MCF 10A (cell line): Measurements from ENCODE around the gene ATP1B3. TPM values are rescaled to one million over a fixed set of nuclear protein-coding genes. Genes with fewer than 3 reads are reported as not detected.
"Not testable (repeated sequence)": the region's sequence is repeated elsewhere in the genome, so short reads cannot be mapped to it uniquely, and the experiment has no call there.

Experiments
- BruUV-seq: library from RNA; stranded (reverse); fragments of 400-500 nt; replicated peaks from 2 replicates; lab custom pipeline; 2021; lab: Mats Ljungman, UMichigan
- CTCF ChIA-PET: fragments of 300-600 bp; sonication (Branson Sonifier 250); formaldehyde crosslinking; extraction: SDS; loops from one replicate; lab custom pipeline; 2021; ENCODE audit warnings: antibody characterized with exemption, inconsistent platforms; lab: Yijun Ruan, JAX
- POLR2A ChIA-PET: fragments of 300-600, 350-650 bp; sonication (Branson Sonifier 250); formaldehyde crosslinking; extraction: SDS; loops from one replicate; lab custom pipeline; 2020; ENCODE audit warnings: antibody characterized with exemption, inconsistent platforms; lab: Yijun Ruan, JAX
- DNase-seq: peaks from one replicate; pipeline ENCODE4 v3.0.0-alpha.2; 2018; ENCODE audit not compliant: unreplicated experiment
- H3K27ac Mint-ChIP-seq: one replicate; pipeline ENCODE4 v1.8.0; 2022; ENCODE audit warnings: mild to moderate bottlenecking, low read depth, mixed read lengths; ENCODE audit not compliant: unreplicated experiment
- H3K27me3 Mint-ChIP-seq: one replicate; pipeline ENCODE4 v1.8.0; 2022; ENCODE audit warnings: mixed read lengths; ENCODE audit not compliant: insufficient read depth, unreplicated experiment
- H3K36me3 Mint-ChIP-seq: one replicate; pipeline ENCODE4 v1.8.0; 2022; ENCODE audit warnings: mild to moderate bottlenecking, moderate library complexity, mixed read lengths; ENCODE audit not compliant: insufficient read depth, unreplicated experiment
- H3K4me1 Mint-ChIP-seq: one replicate; pipeline ENCODE4 v1.8.0; 2022; ENCODE audit warnings: mixed read lengths; ENCODE audit not compliant: insufficient read depth, unreplicated experiment
- H3K4me3 Mint-ChIP-seq: one replicate; pipeline ENCODE4 v1.8.0; 2022; ENCODE audit warnings: mild to moderate bottlenecking, moderate library complexity, mixed read lengths; ENCODE audit not compliant: unreplicated experiment
- H3K9me3 Mint-ChIP-seq: one replicate; pipeline ENCODE4 v1.8.0; 2022; ENCODE audit warnings: mixed read lengths; ENCODE audit not compliant: unreplicated experiment
- intact Hi-C: fragments of 100-400 bp; cut with micrococcal nuclease; formaldehyde crosslinking; loops from 2 replicates; pipeline ENCODE4 v1.14.1; 2022
- total RNA-seq: library from RNA; stranded (reverse); gene quantifications from 2 replicates; pipeline ENCODE4 v1.2.3, GENCODE V29; 2022
- TF ChIP-seq, protein P1 (sequence below): fragments of 200-600 bp; IDR thresholded peaks from one replicate; pipeline ENCODE4 v1.8.0; 2022; ENCODE audit warnings: antibody characterized with exemption, mild to moderate bottlenecking; ENCODE audit not compliant: unreplicated experiment

The ATP1B3 gene
- total RNA-seq, 1 experiment from 2014 or later: 99.9 TPM

DNA sequence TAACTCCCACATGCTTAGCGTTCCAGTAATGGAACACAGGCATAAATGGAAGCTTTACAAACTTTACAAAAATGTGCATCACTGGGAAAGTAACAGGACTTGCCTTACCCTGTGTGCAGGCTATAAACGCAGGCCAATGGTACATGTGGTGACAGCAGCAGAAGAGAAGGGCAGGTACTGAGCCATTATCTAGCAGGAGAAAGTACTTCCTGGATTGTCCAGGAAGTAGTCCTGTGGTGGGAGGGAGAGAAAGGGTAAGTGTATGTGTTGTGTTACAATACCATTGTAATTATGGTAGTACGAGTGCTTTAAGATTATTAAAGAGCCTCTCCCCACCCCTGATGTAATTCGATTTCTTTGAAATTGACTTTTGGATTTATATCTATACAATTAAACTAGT, 5.3 kb downstream of the ATP1B3 start:
- CTCF ChIA-PET: interaction anchor here (1.8 kb wide), 1 partner anchor 18 kb away, joined by 5 read pairs; no protein-coding TSS in a partner anchor
- DNase-seq: no peak
- H3K4me1 Mint-ChIP-seq: peaks cover 30% of the 10 kb centered on the region
- TF ChIP-seq, protein P1, sequence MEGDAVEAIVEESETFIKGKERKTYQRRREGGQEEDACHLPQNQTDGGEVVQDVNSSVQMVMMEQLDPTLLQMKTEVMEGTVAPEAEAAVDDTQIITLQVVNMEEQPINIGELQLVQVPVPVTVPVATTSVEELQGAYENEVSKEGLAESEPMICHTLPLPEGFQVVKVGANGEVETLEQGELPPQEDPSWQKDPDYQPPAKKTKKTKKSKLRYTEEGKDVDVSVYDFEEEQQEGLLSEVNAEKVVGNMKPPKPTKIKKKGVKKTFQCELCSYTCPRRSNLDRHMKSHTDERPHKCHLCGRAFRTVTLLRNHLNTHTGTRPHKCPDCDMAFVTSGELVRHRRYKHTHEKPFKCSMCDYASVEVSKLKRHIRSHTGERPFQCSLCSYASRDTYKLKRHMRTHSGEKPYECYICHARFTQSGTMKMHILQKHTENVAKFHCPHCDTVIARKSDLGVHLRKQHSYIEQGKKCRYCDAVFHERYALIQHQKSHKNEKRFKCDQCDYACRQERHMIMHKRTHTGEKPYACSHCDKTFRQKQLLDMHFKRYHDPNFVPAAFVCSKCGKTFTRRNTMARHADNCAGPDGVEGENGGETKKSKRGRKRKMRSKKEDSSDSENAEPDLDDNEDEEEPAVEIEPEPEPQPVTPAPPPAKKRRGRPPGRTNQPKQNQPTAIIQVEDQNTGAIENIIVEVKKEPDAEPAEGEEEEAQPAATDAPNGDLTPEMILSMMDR: no peak
- no peaks in the 10 kb centered on the region for H3K9me3 Mint-ChIP-seq
- H3K27ac Mint-ChIP-seq: no peak overlapping the region
- peaks cover 26% of the 10 kb centered on the region for H3K36me3 Mint-ChIP-seq
- BruUV-seq: no TSS peak
- intact Hi-C loops: no loop called here
- no peaks in the 10 kb centered on the region for H3K27me3 Mint-ChIP-seq
- POLR2A ChIA-PET: no interaction called here
- no peak overlapping the region for H3K4me3 Mint-ChIP-seq

DNA sequence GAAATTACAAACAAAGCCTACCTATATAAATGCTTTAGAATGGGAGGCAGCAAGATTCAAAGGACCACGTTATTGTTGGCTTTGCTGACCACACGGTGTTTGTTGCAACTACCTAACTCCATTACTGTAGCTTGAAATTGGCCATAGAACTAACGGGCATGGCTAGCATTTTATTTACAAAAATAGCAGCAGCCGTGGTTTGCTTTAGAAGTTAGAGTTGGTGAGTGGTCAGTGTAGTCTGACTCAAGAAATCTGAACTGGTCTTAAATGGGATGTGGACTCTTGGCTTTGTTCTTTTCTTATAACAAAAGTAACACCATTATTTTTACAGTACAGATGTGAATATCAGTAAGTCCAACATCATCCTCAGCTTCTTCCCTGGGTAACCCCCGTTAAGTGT, 10.6 kb downstream of the ATP1B3 start:
- Mint-ChIP-seq H3K27me3 (no peaks in the 10 kb centered on the region), H3K27ac (no peak overlapping the region), H3K9me3 (peaks cover 7% of the 10 kb centered on the region), H3K36me3 (peaks cover 28% of the 10 kb centered on the region), H3K4me1 (peaks cover 33% of the 10 kb centered on the region), H3K4me3 (no peak overlapping the region)
- ChIA-PET CTCF (interaction anchor here (0.5 to 1.5 kb wide), 5 partner anchors 14 to 93 kb away, joined by 3 to 6 read pairs (median 3); no protein-coding TSS in a partner anchor), POLR2A (interaction anchor here (1.2 to 1.3 kb wide), 2 partner anchors 8 to 10 kb away, joined by 4 read pairs; no protein-coding TSS in a partner anchor)
- intact Hi-C loops: no loop called here
- TF ChIP-seq, protein P1: no peak
- BruUV-seq: no TSS peak
- no peak for DNase-seq

DNA sequence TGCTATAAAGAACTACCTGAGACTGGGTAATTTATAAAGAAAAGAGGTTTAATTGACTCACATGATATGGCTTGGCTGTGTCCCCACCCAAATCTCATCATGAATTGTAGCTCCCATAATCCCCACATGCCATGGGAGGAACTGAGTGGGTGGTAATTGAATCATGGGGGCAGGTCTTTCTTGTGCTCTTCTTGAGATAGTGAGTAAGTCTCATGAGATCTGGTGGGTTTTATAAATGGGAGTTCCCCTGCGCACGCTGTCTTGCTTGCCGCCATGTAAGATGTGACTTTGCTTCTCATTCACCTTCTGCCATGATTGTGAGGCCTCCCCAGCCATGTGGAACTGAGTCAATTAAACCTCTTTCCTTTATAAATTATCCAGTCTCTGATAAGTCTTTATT, 12.1 kb downstream of the ATP1B3 start:
- Mint-ChIP-seq H3K27ac (peak overlapping the region; percentile 12), H3K36me3 (peaks cover 24% of the 10 kb centered on the region), H3K4me1 (peaks cover 41% of the 10 kb centered on the region)
- intact Hi-C loops, H3K4me3 Mint-ChIP-seq, H3K27me3 Mint-ChIP-seq, H3K9me3 Mint-ChIP-seq, BruUV-seq, DNase-seq, CTCF ChIA-PET: not testable (repeated sequence)
- POLR2A ChIA-PET: interaction anchor here (1.2 kb wide), 1 partner anchor 13 kb away, joined by 3 read pairs; no protein-coding TSS in a partner anchor

DNA sequence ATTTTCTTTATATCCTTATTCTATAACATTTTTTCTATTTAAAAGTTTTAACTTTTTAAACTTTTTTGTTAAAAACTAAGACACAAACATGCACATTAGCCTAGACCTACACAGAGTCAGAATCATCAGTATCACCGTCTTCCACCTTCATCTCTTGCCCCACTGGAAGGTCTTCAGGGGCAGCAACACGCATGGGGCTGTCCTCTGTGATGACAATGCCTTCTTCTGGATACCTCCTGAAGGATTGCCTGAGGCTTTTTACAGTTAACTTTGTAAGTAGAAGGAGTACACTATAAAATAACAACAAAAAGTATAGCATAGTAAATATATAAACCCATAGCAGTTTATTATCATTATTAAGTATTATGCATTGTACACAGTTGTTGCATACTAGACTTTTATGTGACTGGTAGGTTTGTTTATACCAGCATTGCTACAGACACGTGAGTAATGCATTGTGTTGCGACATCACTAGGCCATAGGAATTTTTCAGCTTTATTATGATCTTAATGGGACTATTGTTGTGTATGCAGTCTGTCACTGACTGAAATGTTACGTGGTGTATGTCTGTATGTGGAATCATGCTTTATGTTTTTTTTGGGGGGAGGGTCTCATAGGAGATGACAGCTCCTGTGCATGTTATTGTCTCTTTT, 18.2 kb downstream of the ATP1B3 start:
- ChIA-PET POLR2A (interaction anchor here (0.6 to 3.0 kb wide), 6 partner anchors 10 to 494 kb away, joined by 3 to 20 read pairs (median 14); partner anchors contain the start of gene RNF7), CTCF (interaction anchor here (0.6 to 2.6 kb wide), 7 partner anchors 18 to 396 kb away, joined by 3 to 13 read pairs (median 6); partner anchors contain the start of gene RNF7)
- Mint-ChIP-seq H3K4me3 (no peak overlapping the region), H3K9me3 (no peaks in the 10 kb centered on the region), H3K27ac (peak overlapping the region; percentile 87), H3K36me3 (peaks cover 8% of the 10 kb centered on the region), H3K27me3 (no peaks in the 10 kb centered on the region), H3K4me1 (peaks cover 37% of the 10 kb centered on the region)
- intact Hi-C loops: no loop called here
- TF ChIP-seq, protein P1: no peak
- peak; percentile 84 for DNase-seq
- no TSS peak for BruUV-seq
